ENCODE data around the gene QKI.

The QKI gene

GRCh38 chr6:163490826-163491577 lies 76.5 kb downstream of the QKI start:
- H3K27me3 ChIP-seq (ENCODE audit: insufficient read depth, low read length): no peaks in the 10 kb centered on the region
- no peak overlapping the region for H3K4me3 ChIP-seq (ENCODE audit: low read length)
- H3K36me3 ChIP-seq (ENCODE audit: insufficient read depth, low read length): peaks cover 14% of the 10 kb centered on the region
- no peaks in the 10 kb centered on the region for H3K9me3 ChIP-seq (ENCODE audit: low read length)
- H3K4me1 ChIP-seq (ENCODE audit: insufficient read depth, low read length): peaks cover 13% of the 10 kb centered on the region
- no peak overlapping the region for H2AFZ ChIP-seq (ENCODE audit: low read depth, low read length)

- H3K9me3 ChIP-seq (ENCODE audit: low read length): no peaks in the 10 kb centered on the region
- H3K4me1 ChIP-seq (ENCODE audit: insufficient read depth, low read length): peaks cover 13% of the 10 kb centered on the region
- H3K36me3 ChIP-seq (ENCODE audit: insufficient read depth, low read length): peaks cover 11% of the 10 kb centered on the region
- no peak overlapping the region for H3K4me3 ChIP-seq (ENCODE audit: low read length)
- H2AFZ ChIP-seq (ENCODE audit: low read depth, low read length): no peak overlapping the region
- H3K27me3 ChIP-seq (ENCODE audit: insufficient read depth, low read length): no peaks in the 10 kb centered on the region
Observed at GRCh38 chr6:163491737-163492300, 77.3 kb downstream of the QKI start.

- Histone ChIP-seq H3K27me3 (ENCODE audit: insufficient read depth, low read length) (no peaks in the 10 kb centered on the region), H3K9me3 (ENCODE audit: low read length) (no peaks in the 10 kb centered on the region), H3K4me1 (ENCODE audit: insufficient read depth, low read length) (peaks cover 6% of the 10 kb centered on the region), H2AFZ (ENCODE audit: low read depth, low read length) (no peak overlapping the region), H3K4me3 (ENCODE audit: low read length) (no peak overlapping the region), H3K36me3 (ENCODE audit: insufficient read depth, low read length) (peaks cover 13% of the 10 kb centered on the region)
Observed at GRCh38 chr6:163494279-163494727, 79.8 kb downstream of the QKI start.

- H2AFZ ChIP-seq (ENCODE audit: low read depth, low read length): no peak overlapping the region
- H3K4me3 ChIP-seq (ENCODE audit: low read length): no peak overlapping the region
- H3K27me3 ChIP-seq (ENCODE audit: insufficient read depth, low read length): no peaks in the 10 kb centered on the region
- no peaks in the 10 kb centered on the region for H3K9me3 ChIP-seq (ENCODE audit: low read length)
- peaks cover 13% of the 10 kb centered on the region for H3K36me3 ChIP-seq (ENCODE audit: insufficient read depth, low read length)
- peaks cover 2% of the 10 kb centered on the region for H3K4me1 ChIP-seq (ENCODE audit: insufficient read depth, low read length)
Observed at GRCh38 chr6:163496205-163496604, 81.7 kb downstream of the QKI start.

- no peak overlapping the region for H2AFZ ChIP-seq (ENCODE audit: low read depth, low read length)
- H3K27me3 ChIP-seq (ENCODE audit: insufficient read depth, low read length): no peaks in the 10 kb centered on the region
- no peak overlapping the region for H3K4me3 ChIP-seq (ENCODE audit: low read length)
- peaks cover 5% of the 10 kb centered on the region for H3K9me3 ChIP-seq (ENCODE audit: low read length)
- peaks cover 14% of the 10 kb centered on the region for H3K36me3 ChIP-seq (ENCODE audit: insufficient read depth, low read length)
- H3K4me1 ChIP-seq (ENCODE audit: insufficient read depth, low read length): no peaks in the 10 kb centered on the region
Observed at GRCh38 chr6:163500105-163500504, 85.6 kb downstream of the QKI start.

GRCh38 chr6:163501026-163501425 lies 86.5 kb downstream of the QKI start:
- Histone ChIP-seq H3K36me3 (ENCODE audit: insufficient read depth, low read length) (peaks cover 11% of the 10 kb centered on the region), H3K9me3 (ENCODE audit: low read length) (peaks cover 8% of the 10 kb centered on the region), H3K4me3 (ENCODE audit: low read length) (no peak overlapping the region), H2AFZ (ENCODE audit: low read depth, low read length) (no peak overlapping the region), H3K4me1 (ENCODE audit: insufficient read depth, low read length) (no peaks in the 10 kb centered on the region), H3K27me3 (ENCODE audit: insufficient read depth, low read length) (no peaks in the 10 kb centered on the region)

- H3K27me3 ChIP-seq (ENCODE audit: insufficient read depth, low read length): no peaks in the 10 kb centered on the region
- peaks cover 11% of the 10 kb centered on the region for H3K36me3 ChIP-seq (ENCODE audit: insufficient read depth, low read length)
- peaks cover 8% of the 10 kb centered on the region for H3K9me3 ChIP-seq (ENCODE audit: low read length)
- no peaks in the 10 kb centered on the region for H3K4me1 ChIP-seq (ENCODE audit: insufficient read depth, low read length)
- no peak overlapping the region for H2AFZ ChIP-seq (ENCODE audit: low read depth, low read length)
- no peak overlapping the region for H3K4me3 ChIP-seq (ENCODE audit: low read length)
Observed at GRCh38 chr6:163501439-163501838, 86.9 kb downstream of the QKI start.

- peaks cover 12% of the 10 kb centered on the region for H3K9me3 ChIP-seq (ENCODE audit: low read length)
- H3K27me3 ChIP-seq (ENCODE audit: insufficient read depth, low read length): no peaks in the 10 kb centered on the region
- no peak overlapping the region for H2AFZ ChIP-seq (ENCODE audit: low read depth, low read length)
- H3K36me3 ChIP-seq (ENCODE audit: insufficient read depth, low read length): peaks cover 16% of the 10 kb centered on the region
- H3K4me3 ChIP-seq (ENCODE audit: low read length): no peak overlapping the region
- no peaks in the 10 kb centered on the region for H3K4me1 ChIP-seq (ENCODE audit: insufficient read depth, low read length)
Observed at GRCh38 chr6:163504984-163505640, 90.6 kb downstream of the QKI start.

- Histone ChIP-seq H3K9me3 (ENCODE audit: low read length) (peaks cover 10% of the 10 kb centered on the region), H3K4me3 (ENCODE audit: low read length) (no peak overlapping the region)
Observed at GRCh38 chr6:163507965-163508364, 93.4 kb downstream of the QKI start.

GRCh38 chr6:163513003-163513402 lies 98.5 kb downstream of the QKI start:
- H3K9me3 ChIP-seq (ENCODE audit: low read length): no peaks in the 10 kb centered on the region
- H2AFZ ChIP-seq (ENCODE audit: low read depth, low read length): no peak overlapping the region
- H3K27me3 ChIP-seq (ENCODE audit: insufficient read depth, low read length): no peaks in the 10 kb centered on the region
- H3K4me3 ChIP-seq (ENCODE audit: low read length): no peak overlapping the region
- peaks cover 25% of the 10 kb centered on the region for H3K36me3 ChIP-seq (ENCODE audit: insufficient read depth, low read length)
- H3K4me1 ChIP-seq (ENCODE audit: insufficient read depth, low read length): peaks cover 4% of the 10 kb centered on the region

More at GRCh38 chr6:163507965-163508364, 93.4 kb downstream of the QKI start:
- Histone ChIP-seq H3K36me3 (ENCODE audit: insufficient read depth, low read length) (peaks cover 13% of the 10 kb centered on the region), H2AFZ (ENCODE audit: low read depth, low read length) (no peak overlapping the region), H3K4me1 (ENCODE audit: insufficient read depth, low read length) (peaks cover under 1% of the 10 kb centered on the region), H3K27me3 (ENCODE audit: insufficient read depth, low read length) (no peaks in the 10 kb centered on the region)

- Histone ChIP-seq H3K27me3 (ENCODE audit: insufficient read depth, low read length) (no peaks in the 10 kb centered on the region), H3K4me3 (ENCODE audit: low read length) (no peak overlapping the region), H3K9me3 (ENCODE audit: low read length) (no peaks in the 10 kb centered on the region), H3K36me3 (ENCODE audit: insufficient read depth, low read length) (peaks cover 23% of the 10 kb centered on the region), H3K4me1 (ENCODE audit: insufficient read depth, low read length) (peaks cover 4% of the 10 kb centered on the region), H2AFZ (ENCODE audit: low read depth, low read length) (no peak overlapping the region)
Observed at GRCh38 chr6:163513570-163514166, 99.2 kb downstream of the QKI start.

GRCh38 chr6:163516908-163517307 lies 102.4 kb downstream of the QKI start:
- Histone ChIP-seq H3K4me3 (ENCODE audit: low read length) (no peak overlapping the region), H3K27me3 (ENCODE audit: insufficient read depth, low read length) (no peaks in the 10 kb centered on the region), H2AFZ (ENCODE audit: low read depth, low read length) (no peak overlapping the region), H3K9me3 (ENCODE audit: low read length) (no peaks in the 10 kb centered on the region), H3K36me3 (ENCODE audit: insufficient read depth, low read length) (peaks cover 23% of the 10 kb centered on the region), H3K4me1 (ENCODE audit: insufficient read depth, low read length) (peaks cover 6% of the 10 kb centered on the region)

GRCh38 chr6:163520956-163521355 lies 106.4 kb downstream of the QKI start:
- no peaks in the 10 kb centered on the region for H3K27me3 ChIP-seq (ENCODE audit: insufficient read depth, low read length)
- H3K36me3 ChIP-seq (ENCODE audit: insufficient read depth, low read length): peaks cover 17% of the 10 kb centered on the region
- no peak overlapping the region for H3K4me3 ChIP-seq (ENCODE audit: low read length)
- H2AFZ ChIP-seq (ENCODE audit: low read depth, low read length): no peak overlapping the region
- peaks cover 2% of the 10 kb centered on the region for H3K4me1 ChIP-seq (ENCODE audit: insufficient read depth, low read length)
- H3K9me3 ChIP-seq (ENCODE audit: low read length): no peaks in the 10 kb centered on the region
